GM18505 (cell line): ENCODE results near the gene WNK1.

Experiments
- ATAC-seq: cut with Tn5 transposase; IDR thresholded peaks from one replicate; pipeline ENCODE4 v1.9.1; 2021; ENCODE audit not compliant: unreplicated experiment
- POLR2A ChIP-seq: IDR thresholded peaks from 4 replicates; pipeline ENCODE4 v1.6.1; 2011; ENCODE audit warnings: borderline replicate concordance; ENCODE audit not compliant: insufficient read depth, insufficient read length; ENCODE audit errors: extremely low read depth

The WNK1 gene

DNA sequence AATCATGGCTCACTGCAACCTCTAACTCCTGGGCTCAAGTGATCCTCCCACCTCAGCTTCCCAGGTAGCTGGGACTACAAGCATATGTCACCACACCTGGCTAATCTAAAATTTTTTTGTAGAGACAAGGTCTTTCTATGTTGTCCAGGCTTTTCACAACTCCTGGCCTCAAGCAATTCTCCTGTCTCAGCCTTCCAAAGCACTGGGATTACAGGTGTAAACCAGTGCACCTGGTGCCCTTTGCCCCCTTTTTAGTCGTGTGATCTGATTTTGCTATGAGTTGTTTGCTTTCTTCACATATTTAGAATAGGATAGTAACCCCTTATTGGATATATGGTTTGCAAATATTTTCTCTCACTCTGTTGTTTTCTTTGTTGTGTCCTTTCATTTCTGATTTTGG lies 198.8 kb downstream of the WNK1 start:
- TF ChIP-seq POLR2A = no peak
- no peak for ATAC-seq

DNA sequence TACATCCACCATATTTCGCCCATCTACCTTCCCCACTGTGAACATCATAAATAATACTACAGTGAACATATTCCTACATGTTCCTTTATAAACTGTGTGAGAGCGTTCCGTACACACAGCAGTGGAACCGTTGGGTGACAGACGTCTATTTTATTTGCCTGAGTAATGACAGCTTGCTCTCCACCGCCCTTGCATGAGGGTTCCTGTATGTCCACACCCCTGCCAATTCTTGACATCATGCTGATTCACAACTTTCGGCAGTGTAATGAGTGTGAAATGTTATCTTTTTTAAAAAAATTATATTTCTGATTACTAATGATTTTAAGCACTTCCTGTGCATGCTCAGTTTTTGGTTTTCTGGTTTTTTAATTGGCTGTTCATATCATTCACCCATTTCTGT lies 201.4 kb downstream of the WNK1 start:
- TF ChIP-seq POLR2A = no peak

DNA sequence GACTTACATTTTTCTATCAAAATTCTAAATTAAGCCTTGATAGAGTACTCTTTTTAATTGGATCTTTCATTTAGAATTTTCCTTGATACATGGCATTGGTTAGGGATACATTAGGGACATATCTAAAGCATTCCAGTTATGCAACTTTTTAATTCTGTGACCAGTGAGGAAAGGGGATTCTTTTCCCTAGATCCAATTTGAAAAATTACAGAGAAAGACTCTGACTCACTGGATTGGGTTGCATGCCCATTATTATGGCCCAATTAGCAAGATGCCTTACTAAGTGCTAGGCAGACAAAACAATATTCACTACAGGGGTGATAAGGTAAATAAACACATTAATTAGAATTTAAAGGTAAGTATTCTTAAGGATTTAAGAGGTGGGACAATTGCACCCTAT lies 202.4 kb downstream of the WNK1 start:
- no peak for ATAC-seq
- no peak for TF ChIP-seq POLR2A

More for the DNA sequence above, 201.4 kb downstream of the WNK1 start:
- no peak for ATAC-seq

- no peak for ATAC-seq
- no peak for TF ChIP-seq POLR2A
These were observed 203.6 kb downstream of the WNK1 start for GRCh38 chr12:955939-956338.

GRCh38 chr12:958588-959123 lies 206.3 kb downstream of the WNK1 start:
- no peak for TF ChIP-seq POLR2A
- no peak for ATAC-seq
